Esophagus muscularis mucosa (tissue), 4 donors: ENCODE results near the gene NCOA6. TPM values are rescaled to one million over a fixed set of nuclear protein-coding genes. Genes with fewer than 3 reads are reported as not detected.

ENCODE experiments used
- DNase-seq: peaks from one replicate; pipeline ENCODE4 v3.0.0-alpha.2; 2017; ENCODE audit errors: extremely low spot score
- H3K27ac ChIP-seq, 4 donors: fragments of 200-600 bp; sonication (generic); replicated peaks in 1 of 4; 1 replicate in 3 of 4; 2 replicates in 1 of 4; pipeline ENCODE4 v1.5.1; 2016 to 2019; ENCODE audit warnings: mild to moderate bottlenecking in 1 of 4
- H3K27me3 ChIP-seq, 4 donors: fragments of 200-600 bp; sonication (generic); one replicate each; pipeline versions ENCODE4 v1.5.1 to v1.6.0; 2016 to 2019
- H3K36me3 ChIP-seq, 4 donors: fragments of 200-600 bp; sonication (generic); one replicate each; pipeline ENCODE4 v1.5.1; 2016 to 2019
- H3K4me1 ChIP-seq, 4 donors: fragments of 200-600 bp; sonication (generic); one replicate each; pipeline ENCODE4 v1.5.1; 2016 to 2019
- H3K4me3 ChIP-seq, 4 donors: fragments of 200-600 bp; sonication (generic); 1 replicate in 2 of 4; 2 replicates in 2 of 4; pipeline ENCODE4 v1.5.1; 2016 to 2019; ENCODE audit warnings: mild to moderate bottlenecking in 4 of 4, moderate library complexity in 1 of 4
- H3K9me3 ChIP-seq, 4 donors: fragments of 200-600 bp; sonication (generic); 1 replicate in 3 of 4; 2 replicates in 1 of 4; pipeline ENCODE4 v1.5.1; 2016 to 2019
- CTCF ChIP-seq, 3 experiments: fragments of 200-600 bp in 2 of 3; fragments of 450-650 bp in 1 of 3; sonication (generic) in 2 of 3; IDR thresholded peaks; one replicate each; pipeline ENCODE4 v1.5.1; 2017 to 2019; ENCODE audit warnings: antibody characterized with exemption in 3 of 3, mild to moderate bottlenecking in 2 of 3, moderate library complexity in 1 of 3
- EP300 ChIP-seq: sonication (generic); formaldehyde crosslinking; IDR thresholded peaks from one replicate; pipeline ENCODE4 v1.6.1; 2017; ENCODE audit warnings: antibody characterized with exemption
- POLR2A ChIP-seq: fragments of 450-650 bp; IDR thresholded peaks from one replicate; pipeline ENCODE4 v1.6.1; 2017; ENCODE audit warnings: antibody characterized with exemption, moderate library complexity, mild to moderate bottlenecking, low read depth
- POLR2AphosphoS5 ChIP-seq, 2 donors: sonication (generic); formaldehyde crosslinking; IDR thresholded peaks; one replicate each; pipeline ENCODE4 v1.6.1; 2017; ENCODE audit warnings: antibody characterized with exemption in 2 of 2
- WGBS: methylation state at CpG from one replicate; pipeline ENCODE4 v1.1.5; 2018; 5-methylcytosine and 5-hydroxymethylcytosine counted together
- intact Hi-C: fragments of 100-400 bp; cut with DNase I; formaldehyde crosslinking; loops from one replicate; pipeline ENCODE4 v1.15.1; 2023
- total RNA-seq, 4 donors: library from RNA; depleted of rRNA; stranded (reverse); fragments of >200 nt; gene quantifications; one replicate each; pipeline versions ENCODE4 v1.1.0 to v1.2.1, GENCODE V29; 2016

Gene NCOA6
- total RNA-seq, 4 donors from 2014 or later = 14.9 to 30.2 (median 23.3) TPM

- TF ChIP-seq EP300 (no peak), POLR2A (no peak), POLR2AphosphoS5 (IDR thresholded peaks at IDR 0.05) (peak; percentile 87 to 94), CTCF (IDR thresholded peaks at IDR 0.05) (peak; percentile 20 to 37 (median 34))
- no peaks in the 10 kb centered on the region for H3K36me3 ChIP-seq
- peak within 1 kb of the TSS; percentile 81 to 89 (median 88) for H3K4me3 ChIP-seq
- under 1% methylated on average over 28 of the region's 64 CpGs for WGBS
- peaks cover 5 to 22% (median 15%) of the 10 kb centered on the region in 4 donors for H3K4me1 ChIP-seq
- H3K9me3 ChIP-seq = no peaks in the 10 kb centered on the region
- H3K27me3 ChIP-seq = no peaks in the 10 kb centered on the region
- intact Hi-C loops = no loop called here
- DNase-seq = peak; percentile 97
- peak within 1 kb of the TSS; percentile 74 to 85 (median 77) for H3K27ac ChIP-seq
These were observed 148.6 kb downstream of the NCOA6 start, which contains the start of gene PIGU for GRCh38 chr20:34676642-34677373. Gene PIGU, minus strand, starts transcription at chr20:34677092. Its CDS starts 7 bp downstream, at chr20:34677085.

GRCh38 chr20:34675993-34676641 is 149.3 kb downstream of the NCOA6 start:
- TF ChIP-seq EP300 (no peak), POLR2A (no peak)
- no peaks in the 10 kb centered on the region for H3K36me3 ChIP-seq
- intact Hi-C loops = no loop called here
- 0% methylated on average over 14 of the region's 14 CpGs for WGBS
- peak overlapping the region; percentile 74 to 85 (median 77) for H3K27ac ChIP-seq
- H3K4me1 ChIP-seq = peaks cover 5 to 22% (median 15%) of the 10 kb centered on the region in 4 donors
- no peaks in the 10 kb centered on the region for H3K27me3 ChIP-seq
- no peak for DNase-seq
- no peaks in the 10 kb centered on the region for H3K9me3 ChIP-seq
- H3K4me3 ChIP-seq = peak overlapping the region; percentile 81 to 89 (median 88)

- Histone ChIP-seq H3K4me1 (peaks cover 5 to 22% (median 15%) of the 10 kb centered on the region in 4 donors), H3K4me3 (no peak overlapping the region), H3K36me3 (no peaks in the 10 kb centered on the region), H3K9me3 (no peaks in the 10 kb centered on the region), H3K27me3 (no peaks in the 10 kb centered on the region), H3K27ac (no peak overlapping the region)
- TF ChIP-seq POLR2AphosphoS5 (IDR thresholded peaks at IDR 0.05) = no peak
- TF ChIP-seq EP300 = no peak
- no peak for TF ChIP-seq CTCF (IDR thresholded peaks at IDR 0.05)
- no peak for TF ChIP-seq POLR2A
- no peak for DNase-seq
- intact Hi-C loops = no loop called here
- WGBS = 29% methylated on average over 3 of the region's 3 CpGs
These were observed 149.9 kb downstream of the NCOA6 start for GRCh38 chr20:34675561-34675960.

- DNase-seq = no peak
- H3K4me3 ChIP-seq = no peak overlapping the region
- 93% methylated on average over 5 of the region's 5 CpGs for WGBS
- peaks cover 5 to 22% (median 15%) of the 10 kb centered on the region in 4 donors for H3K4me1 ChIP-seq
- TF ChIP-seq EP300 (no peak), POLR2A (no peak), CTCF (IDR thresholded peaks at IDR 0.05) (no peak), POLR2AphosphoS5 (IDR thresholded peaks at IDR 0.05) (no peak)
- H3K36me3 ChIP-seq = no peaks in the 10 kb centered on the region
- intact Hi-C loops = no loop called here
- H3K9me3 ChIP-seq = no peaks in the 10 kb centered on the region
- H3K27ac ChIP-seq = no peak overlapping the region
- no peaks in the 10 kb centered on the region for H3K27me3 ChIP-seq
These were observed 152.0 kb downstream of the NCOA6 start for GRCh38 chr20:34673412-34673811.

GRCh38 chr20:34669094-34669493 is 156.4 kb downstream of the NCOA6 start:
- no peak for DNase-seq
- no peak overlapping the region for H3K4me3 ChIP-seq
- TF ChIP-seq EP300 (no peak), CTCF (IDR thresholded peaks at IDR 0.05) (no peak), POLR2A (no peak), POLR2AphosphoS5 (IDR thresholded peaks at IDR 0.05) (no peak)
- no peaks in the 10 kb centered on the region for H3K36me3 ChIP-seq
- WGBS = 100% methylated on average over 1 of the region's 1 CpG
- no peaks in the 10 kb centered on the region for H3K4me1 ChIP-seq
- intact Hi-C loops = no loop called here
- H3K9me3 ChIP-seq = no peaks in the 10 kb centered on the region
- no peak overlapping the region for H3K27ac ChIP-seq
- H3K27me3 ChIP-seq = no peaks in the 10 kb centered on the region
